Erythroblast (primary cell): Measurements from ENCODE around the gene TLX2.
"Not testable (repeated sequence)": the region's sequence is repeated elsewhere in the genome, so short reads cannot be mapped to it uniquely, and the experiment has no call there.

Experiments
- DNase-seq, 2 experiments: peaks; one replicate each; lab custom pipeline; 2025; lab: John Stamatoyannopoulos, UW
- GATA1 ChIP-seq: IDR thresholded peaks from 2 replicates; pipeline ENCODE4 v1.6.1; 2011; ENCODE audit warnings: low read depth, mild to moderate bottlenecking, control low read depth, low read length, moderate library complexity
- POLR2A ChIP-seq: IDR thresholded peaks from 2 replicates; pipeline ENCODE4 v1.6.1; 2011; ENCODE audit warnings: mild to moderate bottlenecking, low read length

The TLX2 gene

DNA sequence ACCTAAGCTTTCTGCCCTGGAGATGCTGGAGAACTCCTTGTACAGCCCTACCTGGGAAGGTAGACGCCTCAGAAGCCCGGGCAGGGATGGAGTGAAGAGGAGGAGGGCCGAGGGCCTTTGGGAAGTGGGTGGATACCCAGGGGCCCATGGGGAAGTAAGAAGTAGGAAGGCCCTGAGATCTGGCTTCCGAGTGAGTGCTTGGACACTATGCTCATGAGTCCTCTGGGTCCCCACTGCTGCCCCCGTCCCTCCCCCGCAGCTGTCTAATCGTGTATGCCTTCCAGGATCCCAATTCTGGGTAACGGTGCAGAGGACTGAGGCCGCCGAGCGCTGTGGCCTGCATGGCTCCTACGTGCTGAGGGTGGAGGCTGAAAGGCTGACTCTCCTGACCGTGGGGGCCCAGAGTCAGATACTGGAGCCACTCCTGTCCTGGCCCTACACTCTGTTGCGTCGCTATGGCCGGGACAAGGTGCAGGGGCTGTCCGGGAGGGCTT lies 41.4 kb downstream of the TLX2 start:
- no peak for DNase-seq
- TF ChIP-seq GATA1 (no peak), POLR2A (no peak)

DNA sequence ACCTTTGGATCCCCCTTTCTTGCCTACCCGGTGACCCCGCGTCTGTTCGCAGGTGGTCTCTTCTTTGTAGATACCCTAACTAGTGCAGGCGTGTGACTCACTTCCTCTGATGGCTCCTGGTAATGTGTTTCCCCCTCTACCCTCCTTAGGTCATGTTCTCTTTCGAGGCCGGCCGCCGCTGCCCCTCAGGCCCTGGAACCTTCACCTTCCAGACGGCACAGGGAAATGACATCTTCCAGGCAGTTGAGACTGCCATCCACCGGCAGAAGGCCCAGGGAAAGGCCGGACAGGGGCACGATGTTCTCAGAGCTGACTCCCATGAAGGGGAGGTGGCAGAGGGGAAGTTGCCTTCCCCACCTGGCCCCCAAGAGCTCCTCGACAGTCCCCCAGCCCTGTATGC lies 41.9 kb downstream of the TLX2 start:
- TF ChIP-seq GATA1 (no peak), POLR2A (no peak)
- no peak for DNase-seq

DNA sequence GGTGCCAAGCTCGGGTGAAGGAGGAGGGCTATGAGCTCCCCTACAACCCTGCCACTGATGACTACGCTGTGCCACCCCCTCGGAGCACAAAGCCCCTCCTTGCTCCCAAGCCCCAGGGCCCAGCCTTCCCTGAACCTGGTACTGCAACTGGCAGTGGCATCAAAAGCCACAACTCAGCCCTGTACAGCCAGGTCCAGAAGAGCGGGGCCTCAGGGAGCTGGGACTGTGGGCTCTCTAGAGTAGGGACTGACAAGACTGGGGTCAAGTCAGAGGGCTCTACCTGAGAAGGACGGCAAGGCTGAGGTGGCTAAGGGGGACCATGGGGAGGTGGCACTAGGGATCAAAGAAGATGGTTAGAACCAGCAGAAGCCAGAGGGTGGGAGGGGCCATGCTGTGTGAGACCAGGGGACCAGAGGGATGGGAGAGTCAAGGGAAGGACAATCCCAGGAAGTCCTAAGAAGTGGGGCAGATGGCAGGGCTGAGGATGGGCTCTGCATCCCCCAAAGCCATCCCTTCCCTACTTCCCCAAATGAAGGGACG lies 42.7 kb downstream of the TLX2 start:
- no peak for TF ChIP-seq POLR2A

DNA sequence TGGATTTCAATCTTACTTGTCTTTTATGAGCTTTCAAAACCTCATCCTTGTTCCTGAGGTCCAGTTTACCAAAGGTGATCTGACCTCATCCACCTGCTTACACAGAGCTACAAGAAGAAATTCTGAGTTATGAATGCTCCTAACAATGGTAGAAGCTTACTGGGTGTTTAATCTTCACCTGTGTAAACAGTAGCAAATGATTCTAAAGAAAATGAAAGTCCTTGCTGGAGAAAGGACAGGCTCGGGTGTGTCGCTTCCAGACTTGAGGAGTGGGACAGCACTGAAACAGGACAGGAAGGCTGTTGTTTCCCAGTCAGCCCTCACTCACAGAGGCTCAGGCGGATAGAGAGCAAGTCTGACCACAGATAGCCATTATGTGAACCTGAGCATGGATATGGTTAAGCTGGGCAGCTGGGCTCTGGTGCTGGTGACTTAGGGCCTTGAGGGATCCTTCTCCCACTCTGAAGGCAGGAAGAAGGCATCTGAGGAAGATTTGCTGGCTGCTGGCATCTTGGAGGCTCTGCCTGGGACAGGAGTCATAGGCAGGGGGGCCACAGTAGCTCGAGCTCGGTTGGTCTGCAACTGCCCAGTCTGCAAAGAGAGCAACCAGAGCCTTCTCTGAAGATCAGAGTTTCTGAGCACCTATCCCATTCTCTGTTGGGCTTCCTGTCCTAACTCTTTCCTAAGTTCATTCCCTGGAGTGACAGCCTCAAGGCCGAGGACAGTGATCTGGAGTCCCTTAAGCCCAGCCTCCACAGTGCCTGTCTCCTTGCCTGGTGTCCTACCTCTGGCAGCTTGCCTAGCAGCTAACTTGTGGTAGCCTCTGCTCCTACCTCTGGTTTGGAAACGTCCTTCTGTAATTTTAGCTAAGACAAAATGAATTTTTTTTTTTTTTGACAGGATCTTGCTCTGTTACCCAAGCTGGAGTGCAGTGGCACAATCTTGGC lies 44.3 kb downstream of the TLX2 start:
- no peak for DNase-seq
- TF ChIP-seq GATA1 (no peak), POLR2A (no peak)

More for the DNA sequence above, 42.7 kb downstream of the TLX2 start:
- DNase-seq = no peak

DNA sequence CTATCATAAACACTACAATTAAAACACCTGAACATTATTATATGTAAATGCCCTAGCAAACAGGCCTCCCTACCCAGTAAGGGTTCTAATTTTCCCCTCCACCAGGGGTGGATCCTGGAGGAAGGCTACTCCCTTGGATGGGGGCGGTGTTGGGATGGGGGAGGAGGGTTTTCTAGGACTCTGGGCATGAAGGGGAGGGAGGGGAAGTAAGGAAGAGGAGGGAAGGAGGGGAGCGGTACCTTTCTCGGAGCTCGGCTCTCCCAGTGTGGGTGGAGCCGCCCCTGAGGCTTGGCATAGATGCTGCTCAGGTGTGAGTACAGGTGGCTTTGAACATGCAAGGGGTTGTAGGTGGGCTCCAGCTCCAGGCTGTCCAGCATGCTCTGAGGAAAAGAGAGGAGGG lies 45.7 kb downstream of the TLX2 start:
- DNase-seq = no peak
- TF ChIP-seq POLR2A (no peak), GATA1 (no peak)

DNA sequence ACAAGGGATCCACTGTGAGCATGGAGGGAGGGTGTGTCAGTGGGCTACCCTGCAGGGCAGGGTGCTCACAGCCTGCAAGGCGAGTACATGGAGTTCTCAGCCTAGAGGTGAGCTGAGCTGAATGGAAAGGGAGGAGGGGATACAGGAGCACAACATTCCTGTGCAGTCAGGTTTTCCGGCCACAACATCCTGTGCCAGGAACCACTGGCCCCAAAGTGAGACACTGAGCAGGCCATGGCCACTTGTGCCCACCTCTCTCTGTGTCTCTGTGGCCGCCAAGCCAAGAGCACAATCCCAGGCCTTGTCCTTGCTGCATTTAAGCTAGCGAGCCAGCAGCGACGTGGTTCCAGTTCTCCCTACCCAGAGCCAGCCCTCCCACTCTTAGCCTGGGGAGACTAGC lies 46.3 kb downstream of the TLX2 start:
- TF ChIP-seq POLR2A (no peak), GATA1 (no peak)
- no peak for DNase-seq

DNA sequence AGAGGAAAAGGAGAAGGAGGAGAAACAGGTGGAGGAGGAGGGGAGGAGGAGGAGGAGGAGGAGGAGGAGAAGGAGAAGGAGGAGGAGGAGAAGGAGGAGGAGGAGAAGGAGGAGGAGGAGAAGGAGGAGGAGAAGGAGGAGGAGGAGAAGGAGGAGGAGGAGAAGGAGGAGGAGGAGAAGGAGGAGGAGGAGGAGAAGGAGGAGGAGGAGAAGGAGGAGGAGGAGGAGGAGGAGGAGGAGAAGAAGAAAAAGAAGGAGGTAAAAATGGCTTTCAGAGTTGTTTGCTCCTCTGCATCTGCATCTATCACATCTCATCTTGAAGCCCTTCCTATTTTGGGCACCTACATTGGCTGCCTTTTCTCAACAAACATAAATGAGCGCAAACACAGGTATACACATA lies 46.8 kb downstream of the TLX2 start:
- DNase-seq = not testable (repeated sequence)

DNA sequence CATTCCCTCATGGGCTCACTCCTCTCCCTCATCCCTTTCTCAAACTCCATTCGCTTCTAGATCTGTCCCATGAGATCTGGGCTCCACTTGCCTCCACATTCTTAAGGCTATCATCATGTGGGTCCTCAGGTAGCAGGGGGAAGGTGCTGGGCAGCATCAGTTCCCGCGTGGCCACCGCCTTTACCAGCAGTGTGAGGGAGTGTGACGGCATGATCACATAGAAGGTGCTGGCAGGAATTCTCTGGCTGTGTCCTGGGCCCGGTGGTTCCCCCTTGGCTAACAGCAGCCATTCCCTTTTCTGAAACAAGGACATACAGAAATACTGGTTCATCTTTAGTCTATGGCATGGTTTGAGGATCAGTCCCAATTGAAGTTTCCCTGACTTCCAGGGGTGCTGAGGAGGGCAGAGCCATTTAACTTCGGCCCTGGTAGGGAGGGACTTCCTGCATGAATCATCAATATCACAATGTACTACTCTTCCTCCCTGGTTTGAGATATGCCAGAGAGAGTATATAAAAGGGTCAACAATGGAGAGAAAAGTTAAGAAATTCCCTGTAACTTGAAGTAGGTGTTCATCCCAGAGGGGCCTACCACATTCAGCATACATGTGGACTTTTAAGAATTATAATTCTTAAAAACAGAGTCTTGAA lies 48.0 kb downstream of the TLX2 start:
- TF ChIP-seq POLR2A (no peak), GATA1 (no peak)
- DNase-seq = no peak

DNA sequence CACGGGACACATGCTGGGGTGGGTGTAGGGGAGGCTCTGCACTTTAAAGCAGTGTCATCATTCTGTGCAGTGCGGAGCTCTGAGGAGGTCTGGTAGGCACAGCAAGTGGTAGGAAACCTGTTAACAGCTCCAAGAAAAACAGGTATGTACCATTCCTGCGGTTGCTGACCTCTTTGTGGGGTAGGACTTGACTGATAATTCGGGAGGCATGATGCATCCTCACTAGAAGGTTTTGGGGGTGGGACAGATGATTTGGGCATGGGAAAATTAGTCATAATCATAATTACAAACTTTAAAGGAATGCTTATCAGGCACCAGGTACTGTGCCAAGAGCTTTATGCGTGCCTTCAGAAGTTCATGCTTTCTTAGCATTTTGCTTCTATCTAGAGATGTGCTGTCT lies 50.0 kb downstream of the TLX2 start:
- no peak for DNase-seq
- TF ChIP-seq POLR2A (no peak), GATA1 (no peak)

DNA sequence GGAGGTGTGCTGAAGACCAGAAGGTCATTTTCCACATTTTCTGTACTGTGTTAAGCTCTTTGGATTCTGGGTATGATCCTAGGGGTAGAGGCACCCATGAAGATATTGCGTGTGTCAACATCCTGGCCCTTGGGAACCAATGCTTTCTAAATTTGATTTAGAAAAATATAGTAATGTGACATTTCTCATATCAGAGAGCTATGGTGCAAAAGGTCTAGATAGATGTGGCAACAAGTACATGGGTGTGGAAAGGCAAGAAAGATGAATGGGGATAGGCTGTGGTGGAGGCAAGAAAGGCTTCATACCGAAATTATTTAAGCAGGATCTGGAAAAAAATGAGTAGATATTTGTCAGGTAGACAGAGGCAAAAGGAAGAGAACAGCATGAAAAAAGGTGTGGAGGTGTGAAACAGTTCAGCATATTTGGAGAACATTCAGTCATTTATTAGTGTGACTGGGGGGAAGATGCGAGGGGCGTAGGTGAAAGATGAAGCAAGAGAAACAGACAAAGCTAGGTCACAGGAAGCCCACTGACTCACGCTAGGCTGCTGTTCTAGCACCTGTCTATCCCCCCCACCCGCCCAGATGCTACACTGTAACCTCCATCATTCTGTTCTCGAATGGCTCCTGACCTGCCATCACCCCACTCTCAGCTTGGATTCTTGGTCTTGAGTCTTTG lies 52.0 kb downstream of the TLX2 start:
- TF ChIP-seq POLR2A (no peak), GATA1 (no peak)
- DNase-seq = no peak

DNA sequence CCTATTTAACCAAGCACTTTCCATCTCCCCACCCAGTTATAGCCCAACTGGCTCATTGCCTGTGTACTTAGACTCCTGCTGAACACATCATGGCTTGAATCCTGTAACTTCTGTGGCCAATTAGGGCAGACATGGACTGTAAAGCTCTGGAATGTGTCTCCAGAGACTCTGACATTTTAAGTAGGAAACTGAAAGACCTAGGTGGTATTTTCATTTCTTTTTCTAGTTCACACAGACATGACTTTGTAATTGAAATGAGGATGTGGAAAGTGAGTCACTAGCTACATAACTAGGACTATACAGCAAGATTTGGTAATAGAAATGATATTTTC lies 52.5 kb downstream of the TLX2 start:
- TF ChIP-seq POLR2A (no peak), GATA1 (no peak)
- no peak for DNase-seq
